Breast epithelium (tissue), 3 donors: ENCODE data around the gene SOX14.

Experiments
- POLR2A ChIP-seq: fragments of 450-650 bp; IDR thresholded peaks from one replicate; pipeline ENCODE4 v1.6.1; 2016; ENCODE audit warnings: antibody characterized with exemption, mild to moderate bottlenecking, moderate library complexity
- TF ChIP-seq, protein P1 (sequence below), 3 donors: fragments of 450-650 bp; IDR thresholded peaks; one replicate each; pipeline ENCODE4 v1.5.1; 2016 to 2017; ENCODE audit warnings: antibody characterized with exemption in 3 of 3, mild to moderate bottlenecking in 3 of 3, moderate library complexity in 3 of 3

- TF ChIP-seq, protein P1, sequence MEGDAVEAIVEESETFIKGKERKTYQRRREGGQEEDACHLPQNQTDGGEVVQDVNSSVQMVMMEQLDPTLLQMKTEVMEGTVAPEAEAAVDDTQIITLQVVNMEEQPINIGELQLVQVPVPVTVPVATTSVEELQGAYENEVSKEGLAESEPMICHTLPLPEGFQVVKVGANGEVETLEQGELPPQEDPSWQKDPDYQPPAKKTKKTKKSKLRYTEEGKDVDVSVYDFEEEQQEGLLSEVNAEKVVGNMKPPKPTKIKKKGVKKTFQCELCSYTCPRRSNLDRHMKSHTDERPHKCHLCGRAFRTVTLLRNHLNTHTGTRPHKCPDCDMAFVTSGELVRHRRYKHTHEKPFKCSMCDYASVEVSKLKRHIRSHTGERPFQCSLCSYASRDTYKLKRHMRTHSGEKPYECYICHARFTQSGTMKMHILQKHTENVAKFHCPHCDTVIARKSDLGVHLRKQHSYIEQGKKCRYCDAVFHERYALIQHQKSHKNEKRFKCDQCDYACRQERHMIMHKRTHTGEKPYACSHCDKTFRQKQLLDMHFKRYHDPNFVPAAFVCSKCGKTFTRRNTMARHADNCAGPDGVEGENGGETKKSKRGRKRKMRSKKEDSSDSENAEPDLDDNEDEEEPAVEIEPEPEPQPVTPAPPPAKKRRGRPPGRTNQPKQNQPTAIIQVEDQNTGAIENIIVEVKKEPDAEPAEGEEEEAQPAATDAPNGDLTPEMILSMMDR (IDR thresholded peaks at IDR 0.05): no peak
- no peak for TF ChIP-seq POLR2A
Measured at GRCh38 chr3:137815251-137815650, 51.1 kb downstream of the SOX14 start.
